Fibroblast of lung (primary cell): ENCODE results near the gene NPHP1.

Experiments used
- CTCF ChIP-seq, 2 donors: IDR thresholded peaks in 1 of 2; conservative IDR thresholded peaks in 1 of 2; 1 replicate in 1 of 2; 2 replicates in 1 of 2; pipeline ENCODE4 v1.5.1; 2011 to 2012; ENCODE audit warnings: low read length in 2 of 2, control low read depth in 1 of 2, inconsistent platforms in 1 of 2, low read depth in 1 of 2, mild to moderate bottlenecking in 1 of 2
- EZH2 ChIP-seq: IDR thresholded peaks from 2 replicates; pipeline ENCODE4 v1.5.1; 2012; ENCODE audit warnings: low read length, control low read depth, mild to moderate bottlenecking; ENCODE audit errors: missing control alignments

- no peak for TF ChIP-seq EZH2
- no peak for TF ChIP-seq CTCF (conservative IDR thresholded peaks at IDR 0.05 in 1 of 2, IDR thresholded peaks at IDR 0.05 in 1 of 2; ENCODE audit: low read depth in 1 of 2, low read length in 2 of 2)
Measured at GRCh38 chr2:110120171-110121051, 84.4 kb downstream of the NPHP1 start.
